GM18951 (cell line): ENCODE measurements around the gene PTPRN2.

Experiments used
- POLR2A ChIP-seq: IDR thresholded peaks from 4 replicates; pipeline ENCODE4 v1.6.1; 2011; ENCODE audit warnings: mild to moderate bottlenecking; ENCODE audit not compliant: insufficient read length, insufficient read depth; ENCODE audit errors: extremely low read depth
- in situ Hi-C: fragments of 300-500 bp; cut with MboI; formaldehyde crosslinking; loops from one replicate; pipeline ENCODE4 v1.12.0; 2022; ENCODE audit warnings: low sequenced_read_pairs, mixed read lengths, inconsistent platforms; ENCODE audit not compliant: unreplicated experiment

PTPRN2 gene

DNA sequence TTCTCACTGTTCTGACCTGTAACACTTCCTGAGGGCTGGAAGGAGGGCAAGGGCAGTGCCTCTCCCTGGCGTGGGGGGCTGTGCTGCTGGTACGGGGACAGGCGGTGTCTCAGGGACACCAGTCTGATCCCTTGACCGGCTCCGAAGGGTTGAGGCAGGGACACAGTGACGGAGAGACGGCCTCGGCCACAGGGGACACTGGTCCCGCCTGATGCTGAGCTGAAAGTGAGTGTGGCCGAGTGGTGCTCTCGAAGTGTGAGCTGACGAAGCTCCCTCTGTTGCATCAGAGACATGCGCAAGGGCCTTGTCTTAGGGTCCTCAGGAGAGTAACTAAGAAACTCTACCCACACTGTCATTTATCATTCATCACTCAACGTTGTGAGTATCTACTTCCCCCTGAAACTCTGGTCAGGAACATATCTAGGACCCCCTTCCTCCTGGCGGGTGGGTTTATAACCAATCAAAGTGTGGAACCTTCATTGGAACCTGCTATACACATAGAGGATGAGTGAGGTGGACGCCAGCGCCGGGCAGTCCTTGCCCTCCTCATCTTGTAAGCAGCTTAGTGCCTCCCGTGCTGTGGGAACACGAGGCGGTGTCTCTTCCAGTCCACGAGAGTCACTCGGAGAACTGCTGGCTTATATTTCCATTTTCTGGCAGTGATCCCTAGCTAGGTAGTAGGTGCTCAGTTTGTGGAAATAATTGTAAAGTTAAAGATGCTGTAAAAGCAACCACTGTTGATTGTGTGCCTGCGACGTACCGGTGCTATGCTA is 967.7 kb downstream of the PTPRN2 start:
- in situ Hi-C loops, result no loop called here

DNA sequence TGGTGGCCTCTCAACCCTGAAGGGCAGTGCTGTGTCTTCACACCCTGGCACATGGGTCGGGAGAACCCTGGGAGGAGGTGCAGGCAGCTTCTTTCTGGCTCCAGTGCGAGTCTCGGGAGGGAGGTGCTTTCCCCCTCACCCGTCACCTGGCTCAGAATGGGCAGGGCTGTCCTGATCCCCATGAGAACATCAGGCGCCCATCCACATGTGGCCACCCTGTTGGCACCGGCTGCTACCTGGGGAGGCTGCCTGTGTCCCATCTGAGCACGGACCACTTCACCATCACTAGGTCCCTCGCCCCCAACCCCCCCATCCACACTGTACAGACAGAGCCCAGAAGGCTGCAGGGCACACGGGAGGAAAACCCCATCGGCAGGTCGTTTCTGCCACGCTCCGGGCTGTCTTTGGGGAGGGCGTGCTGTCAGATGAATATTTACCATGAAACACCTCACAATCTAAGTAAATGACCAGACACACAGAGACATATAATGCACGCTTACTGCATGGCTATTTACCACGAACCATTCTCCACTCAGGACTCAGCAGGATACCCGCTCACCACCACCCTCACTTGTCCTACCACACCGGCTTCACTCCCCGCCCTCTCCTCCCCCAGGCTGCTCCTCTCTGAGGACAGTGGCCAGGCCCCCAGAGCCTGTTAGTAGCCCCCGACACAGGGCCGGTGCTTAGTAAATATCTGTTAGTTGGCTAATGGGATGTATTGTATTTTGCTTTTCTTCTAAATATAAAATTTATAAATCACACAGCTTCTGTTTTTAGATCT is 968.6 kb downstream of the PTPRN2 start:
- no peak for TF ChIP-seq POLR2A
- in situ Hi-C loops, result no loop called here

More for the DNA sequence above, 967.7 kb downstream of the PTPRN2 start:
- no peak for TF ChIP-seq POLR2A

DNA sequence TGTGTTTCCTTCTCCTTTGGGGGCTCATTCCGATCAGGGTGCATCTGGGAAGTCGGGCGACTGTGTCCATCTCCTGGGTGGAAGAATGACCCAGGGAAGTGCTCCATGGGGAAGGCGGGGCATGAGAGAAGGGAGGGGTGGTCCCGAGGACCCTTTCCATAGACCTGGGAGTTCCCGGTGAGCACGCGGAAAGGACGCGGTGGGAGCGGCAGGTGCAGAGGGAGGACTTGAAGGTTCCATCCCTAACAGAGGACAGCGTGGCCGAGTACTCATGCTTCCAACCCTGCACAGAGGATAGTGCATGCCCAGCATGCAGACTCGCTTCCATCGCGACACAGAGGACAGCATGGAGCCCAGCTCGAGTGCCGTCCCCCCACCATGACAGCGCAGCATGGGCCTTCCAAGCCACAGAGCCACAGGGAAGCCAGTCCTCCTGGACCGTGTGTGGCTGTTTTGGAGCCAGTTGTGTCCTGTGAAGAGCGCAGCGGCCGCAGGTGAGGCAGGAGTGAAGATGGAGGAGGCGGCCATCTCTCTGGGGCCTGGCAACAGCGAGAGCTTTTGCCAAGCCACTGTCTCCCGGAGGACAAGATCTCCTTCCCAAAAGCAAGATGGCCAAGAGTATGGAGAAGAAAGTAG is 969.4 kb downstream of the PTPRN2 start:
- no peak for TF ChIP-seq POLR2A
- in situ Hi-C loops, result no loop called here

DNA sequence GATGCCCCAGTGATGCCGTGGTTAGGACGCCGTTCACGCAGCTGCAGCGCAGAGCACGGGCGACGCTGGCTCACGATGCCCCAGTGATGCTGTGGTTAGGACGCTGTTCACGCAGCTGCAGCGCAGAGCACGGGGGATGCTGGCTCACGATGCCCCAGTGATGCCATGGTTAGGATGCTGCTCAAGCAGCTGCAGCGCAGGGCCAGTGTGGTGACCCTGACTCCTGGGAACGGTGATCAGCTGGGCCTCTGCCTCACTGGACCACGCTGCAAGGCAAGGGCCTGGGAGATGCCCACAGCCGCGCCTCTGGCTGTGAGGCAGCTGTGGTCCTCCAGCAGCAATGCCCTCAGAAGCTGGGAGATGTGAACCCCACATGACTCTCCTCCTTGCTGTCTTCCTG is 970.2 kb downstream of the PTPRN2 start:
- in situ Hi-C loops, result no loop called here
- no peak for TF ChIP-seq POLR2A

DNA sequence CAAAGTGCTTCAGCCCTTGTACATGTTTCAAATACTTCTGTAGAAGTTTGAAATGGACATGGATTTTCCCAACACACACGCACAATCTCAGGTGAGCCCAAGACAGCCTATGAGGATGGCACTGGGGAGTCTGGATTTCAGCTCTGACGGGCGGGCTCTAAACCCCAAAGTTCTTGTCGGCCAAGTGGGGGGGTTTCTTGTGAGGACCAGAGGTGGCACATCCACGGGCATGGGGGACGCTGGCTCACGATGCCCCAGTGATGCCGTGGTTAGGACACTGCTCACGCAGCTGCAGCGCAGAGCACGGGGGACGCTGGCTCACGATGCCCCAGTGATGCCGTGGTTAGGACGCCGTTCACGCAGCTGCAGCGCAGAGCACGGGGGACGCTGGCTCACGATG is 970.7 kb downstream of the PTPRN2 start:
- in situ Hi-C loops, result no loop called here
- TF ChIP-seq POLR2A, result no peak

DNA sequence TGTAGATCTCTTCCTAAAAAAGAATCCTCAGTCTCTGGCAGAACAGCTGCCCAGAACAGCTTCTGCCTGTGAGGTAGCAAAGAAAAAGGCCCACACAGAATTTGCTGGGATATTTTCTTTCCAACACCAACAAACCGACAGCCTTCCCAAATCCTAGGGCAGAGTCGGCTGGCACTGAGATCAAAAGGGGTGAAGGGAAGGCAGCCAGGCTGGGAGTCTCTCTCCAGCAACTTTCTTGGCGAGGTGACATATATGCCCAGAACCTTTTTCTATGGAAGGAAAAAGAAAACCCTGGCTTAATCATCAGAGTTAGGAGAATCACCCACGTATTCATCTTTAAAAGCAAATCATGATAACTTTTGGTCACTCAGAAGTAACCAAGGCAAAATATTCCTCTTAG is 971.2 kb downstream of the PTPRN2 start:
- in situ Hi-C loops, result no loop called here
- TF ChIP-seq POLR2A, result no peak

DNA sequence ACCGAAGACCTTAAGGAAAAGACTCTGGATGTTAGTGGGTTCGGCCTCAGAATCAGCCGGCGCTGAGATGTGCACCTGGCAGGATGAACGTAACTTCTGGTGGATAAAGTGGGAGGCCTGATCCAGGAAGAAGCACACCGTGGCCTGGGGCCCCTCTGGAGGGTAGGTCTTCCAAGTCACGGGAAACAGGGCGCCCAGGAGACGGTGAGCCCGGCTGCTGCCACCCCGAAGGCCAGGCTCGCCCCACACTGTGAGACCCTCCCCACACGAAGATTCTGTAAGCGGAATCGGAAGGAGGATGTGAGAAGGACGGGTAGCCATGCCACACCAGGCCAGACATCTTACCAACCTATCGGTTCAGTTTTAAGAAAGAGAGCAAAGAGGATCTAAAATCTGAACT is 971.8 kb downstream of the PTPRN2 start:
- in situ Hi-C loops, result no loop called here
- TF ChIP-seq POLR2A, result no peak

DNA sequence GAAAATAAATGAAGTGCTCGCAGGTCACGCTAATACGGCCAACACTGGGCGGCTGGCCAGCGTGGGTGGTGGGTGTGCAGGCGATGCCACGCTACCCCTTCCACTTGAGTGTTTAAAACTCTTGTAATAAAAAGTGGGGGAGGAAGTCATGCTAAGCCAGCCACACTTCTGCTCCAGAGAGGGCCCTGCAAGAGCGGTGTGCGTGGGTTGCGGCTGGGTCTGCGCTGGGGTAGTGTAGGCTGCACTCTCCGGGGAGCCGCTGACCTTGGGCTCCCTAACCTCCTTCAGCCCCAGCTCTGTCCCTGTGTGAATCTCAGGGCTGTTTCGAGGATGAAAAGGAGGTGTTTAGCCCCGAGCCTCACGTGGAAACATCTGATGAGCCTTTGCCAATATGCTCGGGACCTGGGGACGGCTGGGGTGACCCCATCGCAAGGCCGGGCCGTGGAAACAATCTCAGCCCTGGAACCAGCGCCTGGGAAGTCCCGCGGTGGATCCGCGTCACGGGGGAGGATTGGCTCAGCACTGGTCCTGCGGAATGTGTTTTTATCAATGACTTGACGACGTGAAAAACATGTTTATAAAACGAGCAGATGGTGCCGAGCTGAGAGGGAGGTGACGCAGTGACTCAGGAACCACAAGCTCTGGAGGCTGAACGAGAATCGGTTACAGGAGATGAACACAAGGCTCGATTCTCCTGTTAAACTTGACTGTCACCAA is 972.4 kb downstream of the PTPRN2 start:
- TF ChIP-seq POLR2A, result no peak
- in situ Hi-C loops, result no loop called here

DNA sequence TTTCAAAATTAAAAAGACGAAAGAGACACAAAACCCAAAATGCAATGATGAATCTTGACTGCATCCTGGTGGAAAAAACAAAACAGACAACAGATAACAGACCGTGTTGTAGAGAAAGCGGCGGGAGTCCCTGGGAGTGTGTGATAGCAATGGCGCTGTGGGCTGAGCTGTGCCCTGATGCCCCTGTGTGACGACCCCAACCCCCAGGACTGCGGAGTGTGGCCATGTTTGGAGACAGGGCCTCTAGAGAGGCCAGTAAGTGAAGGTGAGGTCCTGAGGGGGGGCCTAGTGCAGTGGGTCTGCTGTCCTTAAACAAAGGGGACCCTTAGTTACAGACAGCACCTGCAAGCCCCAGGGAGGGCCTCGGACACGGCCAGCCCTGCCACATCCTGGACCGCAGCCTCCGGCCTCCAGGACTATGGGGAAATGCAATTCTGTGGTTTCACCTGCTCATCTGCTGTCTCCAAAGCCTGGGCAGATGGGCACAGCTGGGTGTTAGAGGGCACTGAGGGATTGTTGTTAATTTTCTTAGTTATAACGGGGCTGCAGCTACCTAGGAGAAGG is 973.1 kb downstream of the PTPRN2 start:
- in situ Hi-C loops, result no loop called here
- TF ChIP-seq POLR2A, result no peak

DNA sequence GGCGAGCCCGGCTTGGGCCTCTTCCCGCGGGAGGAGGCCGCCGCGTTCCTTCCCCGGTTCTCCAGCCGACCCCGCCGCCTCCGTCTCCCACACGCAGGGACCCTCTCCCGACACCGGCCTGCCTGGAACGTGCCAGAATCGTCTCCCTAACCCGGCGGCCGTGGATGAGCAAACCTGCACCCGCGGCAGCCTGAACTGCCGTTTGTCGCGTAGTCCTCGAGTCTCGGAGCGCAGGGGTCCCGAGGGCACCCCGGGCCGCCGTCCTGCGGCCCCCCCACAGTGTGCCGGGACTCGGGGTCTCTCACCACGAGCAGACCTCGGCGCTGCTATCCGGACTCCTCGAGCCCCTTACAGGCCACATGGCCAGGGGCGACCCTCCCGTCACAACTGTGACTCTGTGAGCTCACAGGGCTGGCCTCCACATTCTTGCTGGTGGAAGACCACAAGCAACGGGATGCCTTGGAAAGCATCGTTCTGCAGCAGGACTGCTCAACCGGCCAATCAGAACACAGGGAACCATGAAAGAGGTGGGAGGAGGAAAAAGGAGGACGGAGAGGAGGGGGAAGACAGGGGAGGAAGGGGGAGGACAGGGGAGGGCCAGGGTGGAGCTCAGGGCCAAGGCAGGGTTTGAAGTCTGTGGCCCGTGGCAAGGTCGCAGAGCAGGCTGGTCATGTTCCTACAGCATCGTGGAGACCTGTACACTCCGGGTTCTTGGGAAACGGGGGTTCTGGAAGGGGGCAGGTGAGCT is 973.9 kb downstream of the PTPRN2 start:
- no peak for TF ChIP-seq POLR2A
- in situ Hi-C loops, result no loop called here

DNA sequence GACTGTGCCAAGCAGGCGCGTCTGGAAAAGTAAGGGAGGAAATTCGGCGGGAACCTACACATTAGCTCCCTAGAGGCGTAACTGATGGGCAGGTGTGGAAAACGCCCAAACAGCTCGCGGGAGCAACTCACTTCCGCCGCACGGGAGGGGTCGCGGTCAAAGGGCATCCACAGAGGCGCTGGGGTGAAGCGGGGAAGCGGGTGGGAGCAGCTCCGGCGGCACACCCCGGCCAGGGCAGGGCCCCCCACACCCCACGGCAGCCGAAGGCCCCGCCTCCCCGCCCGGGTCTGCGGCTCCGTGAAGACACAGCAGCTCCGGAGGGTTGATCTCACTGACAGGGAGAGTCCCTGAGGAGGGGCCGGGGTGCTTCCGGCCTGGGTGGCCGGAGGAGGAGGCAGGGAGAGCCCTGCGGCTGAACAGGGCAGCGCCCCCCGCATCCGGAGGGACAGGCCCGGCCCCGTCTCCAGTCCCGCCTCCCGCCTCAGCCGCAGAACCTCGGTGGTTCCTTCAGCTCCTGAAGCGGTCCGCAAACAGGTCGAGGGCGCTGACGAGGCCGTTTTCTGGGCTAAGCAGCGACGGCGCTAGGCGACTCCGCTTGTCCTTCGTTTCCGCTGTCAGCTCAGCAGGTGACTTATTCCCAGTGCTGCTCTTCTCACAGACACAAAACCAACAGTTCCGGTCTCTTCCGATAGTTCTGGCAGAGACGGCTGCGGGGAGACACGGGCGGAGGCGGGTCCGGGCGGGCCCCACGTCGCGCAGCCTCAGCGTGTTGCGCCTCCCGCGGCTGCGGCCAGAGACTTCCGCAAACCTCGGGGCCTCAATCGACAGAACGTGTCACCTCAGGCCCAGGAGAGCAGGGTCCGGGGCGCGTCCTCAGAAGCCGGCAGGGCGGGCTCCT is 974.7 kb downstream of the PTPRN2 start:
- no peak for TF ChIP-seq POLR2A
- in situ Hi-C loops, result no loop called here
